ENCODE results near the gene PFKFB2.

DNA sequence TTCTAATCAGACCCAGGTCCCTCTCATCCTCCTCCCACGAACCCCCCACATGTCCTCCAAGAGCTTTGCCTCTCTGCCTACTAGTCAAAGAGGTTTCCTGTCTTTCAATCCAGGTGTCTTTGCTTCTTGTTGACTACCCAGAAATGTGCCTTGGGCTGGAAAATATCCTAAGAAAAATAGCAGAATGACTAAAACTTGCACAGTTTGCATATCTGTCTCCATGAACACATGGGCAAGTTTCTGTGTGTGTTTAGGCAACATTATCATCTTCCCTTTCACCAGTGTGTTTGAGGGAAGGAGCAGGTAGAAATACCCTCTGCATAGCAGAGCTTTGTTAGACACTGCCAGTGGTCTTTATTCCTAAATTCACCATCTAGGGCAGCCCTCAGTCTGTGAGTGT lies 22.1 kb upstream of the PFKFB2 start:
- TF ChIP-seq, protein P1, sequence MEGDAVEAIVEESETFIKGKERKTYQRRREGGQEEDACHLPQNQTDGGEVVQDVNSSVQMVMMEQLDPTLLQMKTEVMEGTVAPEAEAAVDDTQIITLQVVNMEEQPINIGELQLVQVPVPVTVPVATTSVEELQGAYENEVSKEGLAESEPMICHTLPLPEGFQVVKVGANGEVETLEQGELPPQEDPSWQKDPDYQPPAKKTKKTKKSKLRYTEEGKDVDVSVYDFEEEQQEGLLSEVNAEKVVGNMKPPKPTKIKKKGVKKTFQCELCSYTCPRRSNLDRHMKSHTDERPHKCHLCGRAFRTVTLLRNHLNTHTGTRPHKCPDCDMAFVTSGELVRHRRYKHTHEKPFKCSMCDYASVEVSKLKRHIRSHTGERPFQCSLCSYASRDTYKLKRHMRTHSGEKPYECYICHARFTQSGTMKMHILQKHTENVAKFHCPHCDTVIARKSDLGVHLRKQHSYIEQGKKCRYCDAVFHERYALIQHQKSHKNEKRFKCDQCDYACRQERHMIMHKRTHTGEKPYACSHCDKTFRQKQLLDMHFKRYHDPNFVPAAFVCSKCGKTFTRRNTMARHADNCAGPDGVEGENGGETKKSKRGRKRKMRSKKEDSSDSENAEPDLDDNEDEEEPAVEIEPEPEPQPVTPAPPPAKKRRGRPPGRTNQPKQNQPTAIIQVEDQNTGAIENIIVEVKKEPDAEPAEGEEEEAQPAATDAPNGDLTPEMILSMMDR (IDR thresholded peaks at IDR 0.05 in 8 of 11, conservative IDR thresholded peaks at IDR 0.05 in 3 of 11) = no peak
- no peak for TF ChIP-seq POLR2AphosphoS5 (IDR thresholded peaks at IDR 0.05)
- no peak for TF ChIP-seq POLR2A (IDR thresholded peaks at IDR 0.05)

Data from spleen (tissue), 7 donors.